ENCODE measurements around the gene CYP2U1.

CYP2U1 gene

GRCh38 chr4:107987916-107988762 is 56.8 kb downstream of the CYP2U1 start:
- no peak for DNase-seq

GRCh38 chr4:107988763-107989035 is 57.4 kb downstream of the CYP2U1 start:
- peak; percentile 31 for DNase-seq

- DNase-seq, result peak; percentile 39
Measured at GRCh38 chr4:107989162-107989536, 57.8 kb downstream of the CYP2U1 start.

GRCh38 chr4:107989537-107990386 is 58.4 kb downstream of the CYP2U1 start, which contains the start of gene HADH:
HADH (plus strand) TSS chr4:107989889; CDS start chr4:107989933, 44 bp downstream.
- peak; percentile 92 for DNase-seq

- DNase-seq, result no peak
Measured at GRCh38 chr4:107991945-107992630, 60.7 kb downstream of the CYP2U1 start.

- DNase-seq, result no peak
Measured at GRCh38 chr4:107993969-107994368, 62.6 kb downstream of the CYP2U1 start.

GRCh38 chr4:107994894-107995293 is 63.5 kb downstream of the CYP2U1 start:
- no peak for DNase-seq

GRCh38 chr4:107996949-107997788 is 65.8 kb downstream of the CYP2U1 start:
- DNase-seq, result no peak

- no peak for DNase-seq
Measured at GRCh38 chr4:107997794-107998193, 66.4 kb downstream of the CYP2U1 start.

GRCh38 chr4:107999932-108000539 is 68.7 kb downstream of the CYP2U1 start:
- no peak for DNase-seq

- DNase-seq, result no peak
Measured at GRCh38 chr4:108001540-108002135, 70.3 kb downstream of the CYP2U1 start.
